GM12864 (cell line): Measurements from ENCODE around the gene LGI4.
A peak's percentile ranks its signal among the peaks of the same experiment; 100 is the strongest.

Experiments
- DNase-seq: peaks from one replicate; pipeline ENCODE4 v3.0.0-alpha.2; 2011; ENCODE audit warnings: low read depth
- H3K4me3 ChIP-seq: 2 replicates; pipeline ENCODE4 v1.5.1; 2011; ENCODE audit warnings: mild to moderate bottlenecking, low read depth, low read length, control low read depth
- TF ChIP-seq, protein P1 (sequence below): IDR thresholded peaks from 2 replicates; pipeline ENCODE4 v1.5.1; 2011; ENCODE audit warnings: low read depth, mild to moderate bottlenecking, moderate library complexity, low read length, control low read depth, inconsistent platforms; ENCODE audit errors: missing control alignments

The LGI4 gene

DNA sequence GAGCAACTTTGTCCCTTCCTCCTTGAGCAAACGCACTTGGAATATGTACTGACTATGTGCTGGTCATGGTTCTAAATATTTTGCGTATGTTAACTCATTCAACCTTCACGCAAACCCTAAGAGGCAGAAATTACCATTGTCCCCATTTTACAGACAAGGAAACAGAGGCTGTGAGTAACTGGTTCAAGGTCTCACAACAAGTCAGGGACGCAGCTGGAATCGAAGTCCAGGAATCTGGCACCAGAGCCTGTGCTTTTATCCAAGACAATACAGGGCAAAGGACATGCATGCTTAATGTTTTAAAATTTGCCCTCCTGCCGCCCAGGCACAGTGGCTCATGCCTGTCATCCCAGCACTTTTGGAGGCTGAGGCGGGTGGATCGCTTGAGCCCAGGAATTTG lies 24.7 kb upstream of the LGI4 start:
- H3K4me3 ChIP-seq = no peak overlapping the region
- no peak for DNase-seq
- TF ChIP-seq, protein P1, sequence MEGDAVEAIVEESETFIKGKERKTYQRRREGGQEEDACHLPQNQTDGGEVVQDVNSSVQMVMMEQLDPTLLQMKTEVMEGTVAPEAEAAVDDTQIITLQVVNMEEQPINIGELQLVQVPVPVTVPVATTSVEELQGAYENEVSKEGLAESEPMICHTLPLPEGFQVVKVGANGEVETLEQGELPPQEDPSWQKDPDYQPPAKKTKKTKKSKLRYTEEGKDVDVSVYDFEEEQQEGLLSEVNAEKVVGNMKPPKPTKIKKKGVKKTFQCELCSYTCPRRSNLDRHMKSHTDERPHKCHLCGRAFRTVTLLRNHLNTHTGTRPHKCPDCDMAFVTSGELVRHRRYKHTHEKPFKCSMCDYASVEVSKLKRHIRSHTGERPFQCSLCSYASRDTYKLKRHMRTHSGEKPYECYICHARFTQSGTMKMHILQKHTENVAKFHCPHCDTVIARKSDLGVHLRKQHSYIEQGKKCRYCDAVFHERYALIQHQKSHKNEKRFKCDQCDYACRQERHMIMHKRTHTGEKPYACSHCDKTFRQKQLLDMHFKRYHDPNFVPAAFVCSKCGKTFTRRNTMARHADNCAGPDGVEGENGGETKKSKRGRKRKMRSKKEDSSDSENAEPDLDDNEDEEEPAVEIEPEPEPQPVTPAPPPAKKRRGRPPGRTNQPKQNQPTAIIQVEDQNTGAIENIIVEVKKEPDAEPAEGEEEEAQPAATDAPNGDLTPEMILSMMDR = no peak

DNA sequence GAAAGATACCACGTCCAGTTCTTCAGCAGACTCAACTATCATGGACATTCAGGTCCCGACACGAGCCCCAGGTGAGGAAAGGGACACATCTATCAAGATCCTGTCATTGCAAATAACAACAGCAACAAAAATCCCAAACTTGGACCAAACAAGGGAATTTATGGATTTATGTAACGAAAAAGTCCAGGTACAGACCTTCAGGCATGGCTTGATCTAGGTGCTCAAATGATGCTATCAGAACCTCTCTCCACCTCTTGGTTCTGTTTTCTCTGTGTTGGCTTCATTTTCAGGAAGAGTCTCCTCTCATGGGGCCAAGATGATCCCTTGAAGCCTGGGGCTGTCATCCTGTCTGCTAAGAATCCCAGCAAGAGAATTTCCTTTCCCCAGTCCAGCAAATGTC lies 22.6 kb upstream of the LGI4 start:
- no peak for DNase-seq
- TF ChIP-seq, protein P1 = no peak
- H3K4me3 ChIP-seq = no peak overlapping the region

DNA sequence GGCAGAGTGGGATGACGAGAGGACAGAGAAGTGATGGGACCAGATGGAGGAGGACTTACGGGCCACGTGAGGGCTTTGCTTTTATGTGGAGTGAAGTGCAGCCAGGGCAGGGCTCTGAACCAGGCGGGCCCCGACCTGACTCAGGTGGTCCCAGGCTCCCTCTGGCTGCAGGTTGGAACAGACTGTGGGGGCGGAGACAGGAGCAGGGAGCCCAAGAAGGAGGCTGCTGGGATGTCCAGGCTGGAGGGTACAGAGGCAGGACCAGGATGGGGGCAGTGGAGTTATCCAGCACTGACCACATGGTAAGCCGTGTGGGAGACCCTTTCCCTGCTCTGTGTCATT lies 21.8 kb upstream of the LGI4 start:
- H3K4me3 ChIP-seq = no peak overlapping the region
- no peak for DNase-seq

DNA sequence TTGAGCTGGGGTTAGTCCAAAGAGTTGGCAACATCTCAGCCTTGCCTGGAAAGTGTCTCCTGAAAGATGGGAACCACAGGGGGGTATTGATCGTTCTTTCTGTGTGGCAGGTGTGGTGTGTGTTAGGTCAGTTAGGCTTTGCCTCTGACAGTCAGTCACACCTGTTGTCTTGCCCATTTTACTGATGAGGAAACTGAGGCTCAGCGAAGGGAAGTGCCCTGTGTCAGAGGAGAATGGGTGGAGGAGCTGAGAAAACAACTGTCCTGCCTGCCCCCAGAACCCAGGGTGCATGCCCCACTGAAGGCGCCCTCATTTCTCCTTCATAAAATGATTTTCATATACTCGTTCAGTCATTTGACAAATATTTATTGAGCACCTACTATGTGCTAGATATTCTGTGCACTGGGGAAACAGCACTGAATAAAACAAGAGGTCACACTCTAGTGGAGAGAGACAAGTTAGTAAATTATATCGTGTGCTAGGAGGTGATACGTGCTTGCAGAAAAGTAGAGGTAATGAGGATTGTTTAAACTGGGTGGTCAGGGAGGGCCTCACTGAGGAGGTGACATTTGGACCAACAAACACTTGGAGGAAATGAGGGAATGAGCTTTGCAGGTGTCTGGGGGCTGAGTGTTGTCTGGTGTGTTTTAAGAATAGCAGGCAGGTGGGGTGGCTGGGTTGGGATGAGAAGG lies 21.3 kb upstream of the LGI4 start:
- peak overlapping the region; percentile 85 for H3K4me3 ChIP-seq
- TF ChIP-seq, protein P1 = no peak
- DNase-seq = no peak

More for the DNA sequence above, 21.8 kb upstream of the LGI4 start:
- TF ChIP-seq, protein P1 = no peak

DNA sequence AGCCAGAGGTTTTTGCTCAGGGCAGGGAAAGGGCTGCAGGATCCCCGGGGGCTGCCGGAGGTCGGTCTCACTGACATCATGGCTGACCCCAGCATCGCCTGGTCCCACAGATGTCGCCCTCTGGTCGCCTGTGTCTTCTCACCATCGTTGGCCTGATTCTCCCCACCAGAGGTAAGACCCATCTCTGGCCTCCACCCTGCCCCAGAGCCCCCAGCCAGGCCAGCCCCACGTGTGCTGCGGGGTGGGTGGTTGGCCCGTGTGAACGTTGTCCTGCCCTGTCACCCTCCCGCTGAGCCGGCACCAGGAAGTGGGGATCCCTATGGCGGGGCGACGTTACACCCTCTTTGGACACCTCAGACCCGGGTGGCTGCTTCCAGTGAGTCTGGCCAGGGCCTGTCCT lies 20.6 kb upstream of the LGI4 start:
- TF ChIP-seq, protein P1 = no peak
- H3K4me3 ChIP-seq = peak overlapping the region; percentile 85
- DNase-seq = no peak

DNA sequence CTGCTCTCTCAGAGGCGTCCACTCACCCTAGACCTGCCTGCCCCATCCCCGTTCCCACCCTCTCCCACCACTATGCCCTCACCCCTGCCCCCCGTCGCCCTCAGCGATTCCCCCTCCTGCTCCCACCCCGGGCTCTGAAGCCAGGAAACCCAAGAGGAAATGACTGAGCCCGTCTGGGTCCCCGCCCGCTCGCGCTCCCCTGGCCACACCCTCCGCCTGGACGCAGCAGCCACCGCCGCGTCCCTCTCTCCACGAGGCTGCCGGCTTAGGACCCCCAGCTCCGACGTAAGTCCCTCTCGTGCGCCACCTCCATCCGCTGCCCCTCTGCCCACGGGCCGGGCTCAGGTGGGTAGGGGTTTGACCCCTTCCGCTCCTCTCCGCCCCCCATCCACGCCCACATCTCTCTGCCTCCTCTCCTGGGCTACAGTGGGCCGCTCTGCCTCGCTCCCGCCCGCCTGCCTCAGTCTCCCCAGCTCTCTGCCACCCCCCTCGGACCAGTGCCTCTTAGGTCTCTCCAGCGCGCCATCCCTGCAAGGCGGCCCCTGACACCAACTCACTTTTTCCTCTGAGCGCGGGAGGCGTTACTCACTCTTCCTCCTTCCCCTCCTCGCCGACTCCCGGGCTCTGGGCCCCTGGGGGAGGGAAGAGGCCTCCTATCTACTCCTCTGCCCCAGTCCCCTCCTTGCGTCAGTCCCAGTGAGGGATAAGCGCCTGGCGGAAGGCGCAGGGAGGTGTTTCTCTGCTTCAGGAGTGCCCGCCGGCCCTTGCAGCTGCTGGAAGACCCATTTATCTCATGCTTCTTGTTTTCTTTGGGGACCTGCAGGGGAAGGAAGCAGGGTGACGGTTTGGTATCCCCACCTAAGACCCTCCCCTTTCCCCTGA lies 19.9 kb upstream of the LGI4 start, which contains the start of gene FXYD5:
Gene FXYD5, plus strand, starts transcription at position 211 of the 882 bp plus-strand sequence. CDS start 816 bp downstream, outside the sequence.
- no peak for DNase-seq
- H3K4me3 ChIP-seq = peak within 1 kb of the TSS; percentile 85
- TF ChIP-seq, protein P1 = no peak
